ENCODE results near the gene TFCP2. TPM values are rescaled to one million over a fixed set of nuclear protein-coding genes. Genes with fewer than 3 reads are reported as not detected.

TFCP2 gene, protein sequence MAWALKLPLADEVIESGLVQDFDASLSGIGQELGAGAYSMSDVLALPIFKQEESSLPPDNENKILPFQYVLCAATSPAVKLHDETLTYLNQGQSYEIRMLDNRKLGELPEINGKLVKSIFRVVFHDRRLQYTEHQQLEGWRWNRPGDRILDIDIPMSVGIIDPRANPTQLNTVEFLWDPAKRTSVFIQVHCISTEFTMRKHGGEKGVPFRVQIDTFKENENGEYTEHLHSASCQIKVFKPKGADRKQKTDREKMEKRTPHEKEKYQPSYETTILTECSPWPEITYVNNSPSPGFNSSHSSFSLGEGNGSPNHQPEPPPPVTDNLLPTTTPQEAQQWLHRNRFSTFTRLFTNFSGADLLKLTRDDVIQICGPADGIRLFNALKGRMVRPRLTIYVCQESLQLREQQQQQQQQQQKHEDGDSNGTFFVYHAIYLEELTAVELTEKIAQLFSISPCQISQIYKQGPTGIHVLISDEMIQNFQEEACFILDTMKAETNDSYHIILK
- total RNA-seq (2016; rRNA removed; fragmentation: Illumina TruSeq; extraction: Trizol) (10.0 and 17.4 TPM in 2 replicates), polyA plus RNA-seq (2011; rRNA removed) (5.7 and 7.6 TPM in 2 replicates), polyA minus RNA-seq (2011; rRNA and poly(A)+ RNA removed; ENCODE audit: low replicate concordance) (3.8 and 10.5 TPM in 2 replicates), Bru-seq, nascent RNA (percentile 67 among the genes with signal in this experiment), BruChase-seq, experiment 1, labeled RNA remaining after a 6-hour chase (percentile 62 among the genes with signal in this experiment), BruChase-seq, experiment 2, labeled RNA remaining after a 2-hour chase (percentile 74 among the genes with signal in this experiment)
- 3.0 and 4.3 TPM in 2 replicates for total RNA-seq (2016; cell fraction: cytosol; rRNA removed; fragmentation: Illumina TruSeq; extraction: Trizol; ENCODE audit: low read depth)
- 9.8 and 15.5 TPM in 2 replicates for total RNA-seq (2016; cell fraction: insoluble cytoplasmic fraction; rRNA removed; fragmentation: Illumina TruSeq; extraction: Trizol)
- 5.3 and 5.4 TPM in 2 replicates for total RNA-seq (2016; cell fraction: membrane; rRNA removed; fragmentation: Illumina TruSeq; extraction: Trizol)
- total RNA-seq (2016; cell fraction: nucleus; rRNA removed; fragmentation: Illumina TruSeq; extraction: Trizol) = 8.8 and 11.1 TPM in 2 replicates
- polyA plus RNA-seq (2011; cell fraction: cytosol; rRNA removed) = 3.4 and 5.0 TPM in 2 replicates
- polyA plus RNA-seq (2011; cell fraction: nucleus; rRNA removed) = 3.2 and 4.1 TPM in 2 replicates
- polyA plus RNA-seq (2012) = 9.7 and 12.0 TPM in 2 replicates
- 1.1 and 1.2 TPM in 2 replicates for polyA plus RNA-seq (2016; cell fraction: cytosol; fragmentation: Illumina TruSeq; extraction: Trizol; ENCODE audit: low read depth)
- polyA plus RNA-seq (2016; cell fraction: insoluble cytoplasmic fraction; fragmentation: Illumina TruSeq; extraction: Trizol; ENCODE audit: low read depth) = 27.1 and 28.3 TPM in 2 replicates
- 5.2 and 5.6 TPM in 2 replicates for polyA plus RNA-seq (2016; cell fraction: membrane; fragmentation: Illumina TruSeq; extraction: Trizol; ENCODE audit: low read depth)
- 17.1 and 17.2 TPM in 2 replicates for polyA plus RNA-seq (2016; cell fraction: nucleus; fragmentation: Illumina TruSeq; extraction: Trizol; ENCODE audit: insufficient read depth, low read depth)
- 4.2 and 4.7 TPM in 2 replicates for polyA minus RNA-seq (2011; cell fraction: cytosol; rRNA and poly(A)+ RNA removed)
- 7.3 and 8.1 TPM in 2 replicates for polyA minus RNA-seq (2011; cell fraction: nucleus; rRNA and poly(A)+ RNA removed)
- long read RNA-seq, experiment 1, partial matches to known transcripts = 2 of 6 reads
- long read RNA-seq, experiment 1, other reads (novel, unspliced or antisense) = 3 of 6 reads
- long read RNA-seq, experiment 2, transcript TFCP2-201 (15 exons, 3,546 nt) = major isoform, 8 of 19 reads
- long read RNA-seq, experiment 2, partial matches to known transcripts = 2 of 19 reads
- long read RNA-seq, experiment 2, other reads (novel, unspliced or antisense) = 8 of 19 reads

DNA sequence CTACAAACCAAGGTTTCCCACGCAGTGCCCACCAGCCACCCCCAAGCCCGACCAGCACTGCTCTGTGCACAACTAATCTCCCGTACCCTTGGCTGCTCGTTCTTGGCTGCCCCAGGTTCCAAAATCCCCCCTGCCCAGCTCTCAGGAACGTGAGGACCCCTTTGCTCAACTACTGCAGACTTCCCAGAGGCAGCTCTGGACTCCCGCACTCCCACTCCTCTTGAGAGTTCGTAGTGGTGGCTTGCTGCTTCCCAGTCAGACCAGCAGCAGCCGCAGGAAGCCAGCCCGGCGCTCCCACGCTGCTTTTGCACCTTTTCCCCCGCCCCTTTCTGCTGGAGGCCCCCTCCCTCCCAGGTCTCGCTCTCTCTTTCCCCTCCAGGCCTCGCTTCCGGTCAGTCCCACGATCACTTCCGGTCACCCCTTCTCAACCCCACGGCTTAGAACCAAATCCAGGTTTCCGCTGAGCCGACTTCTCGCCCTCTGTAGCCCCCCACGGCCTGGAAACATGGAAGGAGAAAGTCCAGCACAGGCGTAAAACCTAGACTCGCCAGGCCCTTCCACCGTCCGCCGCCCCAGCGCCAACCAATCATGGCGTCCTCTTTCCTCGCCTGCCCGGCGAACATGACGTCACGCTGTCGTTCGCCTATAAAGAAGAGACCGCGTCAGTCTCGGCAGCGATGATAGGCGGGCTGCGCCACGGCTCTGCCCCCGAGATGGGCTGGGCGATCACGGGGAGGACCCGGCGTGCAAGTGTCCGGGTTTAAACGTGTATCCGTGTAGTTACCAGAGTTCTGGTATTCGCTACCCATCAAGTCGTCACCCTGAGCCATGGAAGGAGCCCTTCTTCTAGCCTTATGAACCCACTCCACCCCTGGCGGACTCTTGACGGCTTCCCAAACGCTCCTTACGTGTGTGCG, at the start of gene TFCP2:
TFCP2 (minus strand) TSS at position 621 of the 917 bp plus-strand sequence. CDS start 713 bp downstream, outside the sequence.
- H3K4me3 ChIP-seq (replicated peaks in 1 of 3; ENCODE audit: insufficient read depth in 1 of 3, low read depth in 2 of 3, low read length in 3 of 3) = peak within 1 kb of the TSS; percentile 59 to 96 (median 94)
- FAIRE-seq (peak; percentile 50), ATAC-seq (peak; percentile 92)
- TF ChIP-seq ZBTB8A (CRISPR knock-in tag; IDR thresholded peaks at IDR 0.05; ENCODE audit: borderline replicate concordance, low read depth) (no peak), DNMT3B (CRISPR knock-in tag; conservative IDR thresholded peaks at IDR 0.05) (0 out of 2 replicates have a peak, but pooled peaks have one; percentile 39), POGZ (CRISPR knock-in tag; IDR thresholded peaks at IDR 0.05) (peak; percentile 87), ATAD3A (CRISPR knock-in tag; IDR thresholded peaks at IDR 0.05) (no peak), SSRP1 (CRISPR knock-in tag; IDR thresholded peaks at IDR 0.05) (no peak), ZNF570 (CRISPR knock-in tag; IDR thresholded peaks at IDR 0.05; ENCODE audit: borderline replicate concordance) (no peak), ZMYM4 (CRISPR knock-in tag; IDR thresholded peaks at IDR 0.05) (peak; percentile 88), ATF7-NPFF (CRISPR knock-in tag; IDR thresholded peaks at IDR 0.05; ENCODE audit: low read depth) (no peak; the same call in 1 of the 2 replicates), SMYD3 (CRISPR knock-in tag; IDR thresholded peaks at IDR 0.05) (no peak), KDM3A (CRISPR knock-in tag; IDR thresholded peaks at IDR 0.05; ENCODE audit: low read depth) (no peak), NFIB (CRISPR knock-in tag; IDR thresholded peaks at IDR 0.05; ENCODE audit: borderline replicate concordance) (no peak), GATAD1 (CRISPR knock-in tag; IDR thresholded peaks at IDR 0.05) (peak; percentile 76), ZNF253 (CRISPR knock-in tag; IDR thresholded peaks at IDR 0.05; ENCODE audit: borderline replicate concordance) (no peak), BORCS8-MEF2B (CRISPR knock-in tag; IDR thresholded peaks at IDR 0.05) (no peak; the same call in none of the 2 replicates), SKI (IDR thresholded peaks at IDR 0.05; ENCODE audit: partially characterized antibody) (no peak), MED13 (CRISPR knock-in tag; IDR thresholded peaks at IDR 0.05) (0 out of 2 replicates have a peak, but pooled peaks have one; percentile 38), ISL2 (CRISPR knock-in tag; IDR thresholded peaks at IDR 0.05) (no peak; the same call in 1 of the 2 replicates)
- TF ChIP-seq, protein P1, sequence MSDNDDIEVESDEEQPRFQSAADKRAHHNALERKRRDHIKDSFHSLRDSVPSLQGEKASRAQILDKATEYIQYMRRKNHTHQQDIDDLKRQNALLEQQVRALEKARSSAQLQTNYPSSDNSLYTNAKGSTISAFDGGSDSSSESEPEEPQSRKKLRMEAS (IDR thresholded peaks at IDR 0.05) = peak; percentile 79

More for the DNA sequence above, at the start of gene TFCP2:
- peaks cover 32% of the 10 kb centered on the region for H3K79me2 ChIP-seq (ENCODE audit: insufficient read depth, low read length)
- ChIA-PET POLR2A (interaction anchor here (0.6 to 2.2 kb wide), 7 partner anchors 11 to 858 kb away, joined by 3 to 13 read pairs (median 4); partner anchors contain the start of genes DAZAP2 and POU6F1), CTCF (ENCODE audit: low intra/inter-chr PET ratio, low total read pairs) (no interaction called here)
- H3K27ac ChIP-seq (ENCODE audit: extremely low read length, insufficient read depth, low read length) = peak within 1 kb of the TSS; percentile 99
- H3K9me3 ChIP-seq (ENCODE audit: low read length) = no peaks in the 10 kb centered on the region
- intact Hi-C loops (cut with micrococcal nuclease; ENCODE audit: unreplicated experiment) (loop anchor here (2.0 kb wide), 1 partner anchor 46 kb away; the partner anchor contains the start of gene POU6F1), in situ Hi-C loops (cut with HindIII; ENCODE audit: extremely low pct_ligation_motif_present, low pct_unique_long_range_greater_than_20kb) (no loop called here)
- peak within 1 kb of the TSS; percentile 83 for H3K4me2 ChIP-seq (ENCODE audit: low read depth, low read length)
- no peaks in the 10 kb centered on the region for H4K20me1 ChIP-seq (ENCODE audit: insufficient read depth, low read length)
- no peaks in the 10 kb centered on the region for H3K36me3 ChIP-seq (replicated peaks in 1 of 2; ENCODE audit: control insufficient read depth in 1 of 2, insufficient read depth in 2 of 2, low read length in 2 of 2)
- TSS peak; percentile 95 for BruUV-seq (replicated peaks)
- WGBS (ENCODE audit: low lambda C conversion rate) = 5% methylated on average over 40 of the region's 58 CpGs
- H3K4me1 ChIP-seq (ENCODE audit: insufficient read depth, low read length) = peaks cover 26% of the 10 kb centered on the region
- DNase-seq (ENCODE audit: low spot score) = peak; percentile 93
- peak within 1 kb of the TSS; percentile 85 for H2AFZ ChIP-seq (ENCODE audit: low read length)
- no peaks in the 10 kb centered on the region for H3K27me3 ChIP-seq (ENCODE audit: control insufficient read depth in 1 of 2, insufficient read depth in 2 of 2, low read length in 2 of 2)
- H3K9ac ChIP-seq (ENCODE audit: insufficient read depth, low read depth, low read length) = peak within 1 kb of the TSS; percentile 95

Measured in HepG2 (cell line).